ENCODE data around the gene PEX10.

- no peak for TF ChIP-seq CTCF (IDR thresholded peaks at IDR 0.05; ENCODE audit: low read length)
- TF ChIP-seq EZH2 (optimal IDR thresholded peaks at IDR 0.05; ENCODE audit: low read depth, low read length) = no peak
Measured at GRCh38 chr1:2415337-2415736, 3.0 kb upstream of the PEX10 start.
